HG02763 (cell line): ENCODE data around the gene KHSRP.

Experiments
- ATAC-seq: cut with Tn5 transposase; IDR thresholded peaks from one replicate; pipeline ENCODE4 v1.9.1; 2021; ENCODE audit warnings: mild to moderate bottlenecking, moderate library complexity; ENCODE audit not compliant: unreplicated experiment

KHSRP gene

DNA sequence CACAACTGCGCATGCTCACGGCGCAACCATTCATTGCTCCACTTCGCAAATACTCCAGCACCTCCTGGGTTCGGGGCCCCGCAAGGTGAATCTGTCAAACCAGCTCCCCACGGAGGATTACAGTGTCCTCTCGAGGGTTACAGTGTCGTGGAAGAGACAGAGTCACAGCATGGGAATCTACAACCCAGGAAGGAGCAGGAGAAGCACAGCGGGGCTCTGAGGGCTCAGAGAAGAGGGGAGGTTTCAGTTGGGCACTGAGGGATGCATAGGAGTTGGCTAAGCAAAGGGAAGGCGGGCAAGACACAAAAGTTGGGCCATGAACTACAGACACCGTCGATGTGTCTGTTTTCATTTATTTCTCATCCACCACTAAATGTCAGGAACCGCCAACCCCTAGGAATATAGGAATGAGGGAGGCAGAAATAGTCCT is 30.6 kb downstream of the KHSRP start:
- no peak for ATAC-seq

DNA sequence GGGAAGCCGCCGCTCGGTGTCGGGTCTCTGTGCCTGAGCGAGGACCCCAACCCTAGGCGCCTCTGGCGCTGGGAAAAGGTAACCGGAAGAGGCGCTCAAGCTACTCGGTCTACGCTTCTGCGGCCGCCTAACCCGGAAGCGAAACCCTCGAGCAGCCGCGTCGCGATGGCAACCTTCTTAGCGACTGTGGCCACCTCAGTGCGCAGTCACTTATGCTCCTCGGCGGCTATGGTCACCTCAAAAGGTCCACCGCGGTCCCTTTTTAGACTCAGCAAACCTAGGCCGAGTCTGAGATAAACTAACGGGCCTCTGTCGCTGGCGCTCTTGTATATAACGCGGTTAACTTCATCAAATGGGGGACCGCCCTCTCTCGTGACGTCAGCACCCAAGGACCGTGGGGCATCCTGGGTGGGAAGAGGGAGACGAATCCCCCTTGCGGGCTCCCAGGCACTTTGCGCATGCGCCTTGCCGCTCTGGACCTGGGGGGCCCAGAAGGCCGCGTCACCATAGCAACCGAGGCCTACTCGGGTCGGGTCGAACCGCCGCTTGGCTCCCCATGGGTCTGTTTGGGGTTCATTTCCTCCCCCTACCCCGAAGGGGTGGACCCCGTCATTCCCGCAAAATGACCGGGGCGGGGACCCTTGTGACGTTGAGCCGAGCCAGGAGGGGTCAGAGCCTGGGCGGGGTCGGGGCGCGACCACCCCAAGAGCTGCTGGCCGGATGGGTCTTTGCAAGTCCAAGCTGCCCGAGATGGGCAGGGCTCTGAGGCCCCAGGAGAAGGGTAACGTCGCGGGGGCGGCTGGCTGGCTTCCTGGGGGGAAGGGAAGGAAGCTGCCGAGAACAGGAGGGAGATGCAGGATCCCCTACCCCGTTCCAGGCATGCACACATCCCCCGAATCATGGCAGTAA is 31.3 kb downstream of the KHSRP start, which contains the start of gene GTF2F1:
GTF2F1 (minus strand) TSS at position 91 of the 909 bp plus-strand sequence. CDS start 169 bp downstream, outside the sequence.
- ATAC-seq, result peak; percentile 83

DNA sequence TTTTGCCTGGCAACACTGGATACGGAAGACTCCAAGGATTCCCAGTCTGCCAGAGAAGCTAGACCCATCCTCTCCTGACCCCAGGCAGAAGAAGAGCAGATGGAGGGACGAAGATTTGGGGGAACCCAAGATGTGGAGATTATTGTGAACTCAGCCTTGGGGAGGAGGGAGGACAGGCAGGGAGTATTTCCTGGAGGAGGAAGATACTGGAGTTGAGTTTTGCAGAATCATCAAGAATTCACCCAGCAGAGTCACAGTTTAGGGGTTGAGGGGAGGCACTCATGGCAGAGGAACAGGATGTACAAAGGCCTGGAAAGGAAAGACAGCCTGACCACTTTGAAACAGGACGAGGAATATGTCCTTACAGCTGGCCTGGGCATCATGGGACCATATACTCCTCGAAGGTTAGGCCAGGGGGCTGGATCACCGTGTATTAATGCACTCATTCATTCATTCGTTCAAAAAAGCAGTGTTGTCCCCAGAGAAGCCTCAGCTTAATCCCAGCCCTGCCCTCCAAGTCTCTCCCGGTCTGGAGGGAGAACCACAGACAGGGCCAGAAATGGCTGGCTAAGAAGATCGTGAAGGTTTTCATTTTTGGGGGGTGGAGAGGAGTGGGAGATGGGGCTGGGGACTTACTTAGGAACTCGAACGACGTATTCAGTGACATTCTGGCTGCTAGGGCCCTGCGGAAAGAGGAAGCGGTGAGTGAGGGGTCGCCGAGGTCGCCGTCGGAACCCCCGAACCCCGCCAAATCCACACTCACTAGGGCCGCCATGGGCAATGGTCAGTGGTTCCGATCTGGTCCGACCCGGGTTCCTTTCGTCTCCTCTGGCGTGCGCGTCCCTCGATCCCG is 32.2 kb downstream of the KHSRP start:
- ATAC-seq, result no peak

DNA sequence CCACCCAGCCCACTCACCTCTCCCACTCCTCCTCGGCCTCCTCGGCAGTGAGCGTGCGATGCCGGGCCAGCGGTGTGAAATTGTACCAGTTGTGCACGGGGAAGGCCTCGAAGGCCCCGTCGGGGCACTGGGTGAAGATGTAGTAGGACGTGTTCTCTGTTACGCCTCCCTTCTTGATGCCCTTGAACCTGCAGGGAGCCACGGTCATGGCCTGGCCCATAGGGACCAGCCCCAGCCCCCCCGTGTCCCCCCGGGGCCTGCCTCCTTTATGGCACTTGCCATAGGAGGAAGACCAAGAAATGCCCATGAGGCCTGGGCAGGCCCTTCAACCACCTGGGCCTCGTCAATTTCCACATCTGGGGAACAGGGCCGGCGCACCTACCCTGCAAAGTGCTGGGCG is 37.2 kb downstream of the KHSRP start:
- no peak for ATAC-seq

DNA sequence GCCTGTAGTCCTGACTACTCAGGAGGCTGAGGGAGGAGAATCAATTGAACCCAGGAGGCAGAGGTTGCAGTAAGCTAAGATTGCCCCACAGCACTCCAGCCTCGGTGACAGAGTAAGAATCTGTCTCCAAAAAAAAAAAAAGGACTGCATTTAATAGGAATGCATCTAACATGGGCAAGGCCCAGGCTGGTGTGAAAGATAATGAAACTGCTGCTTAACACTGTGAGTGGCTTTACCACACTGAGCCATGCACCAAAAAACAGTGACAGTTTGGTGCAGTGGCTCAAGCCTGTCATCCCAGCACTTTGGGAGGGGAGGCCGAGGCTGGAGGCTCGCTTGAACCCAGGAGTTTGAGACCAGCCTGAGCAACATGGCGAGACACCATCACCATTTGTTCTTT is 40.2 kb downstream of the KHSRP start:
- no peak for ATAC-seq

DNA sequence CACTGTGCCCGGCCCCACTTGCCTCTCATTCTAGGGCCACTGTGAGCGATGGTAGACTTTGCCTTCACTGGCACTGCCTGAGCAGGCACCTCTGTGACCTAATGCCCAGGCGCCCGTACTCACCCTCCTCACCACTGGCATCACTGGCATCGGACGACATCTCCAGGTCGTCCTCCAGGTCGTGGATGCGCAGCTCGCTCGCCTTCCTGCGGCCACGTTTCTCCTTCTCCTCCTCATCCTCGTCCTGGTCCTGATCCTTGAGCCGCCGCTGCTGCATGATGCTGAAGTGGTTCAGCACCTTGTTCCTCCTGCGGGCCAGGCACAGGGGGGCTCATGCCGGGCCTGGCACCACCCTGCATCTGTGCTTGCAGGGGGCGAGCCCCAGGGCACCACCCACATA is 41.4 kb downstream of the KHSRP start:
- ATAC-seq, result no peak

DNA sequence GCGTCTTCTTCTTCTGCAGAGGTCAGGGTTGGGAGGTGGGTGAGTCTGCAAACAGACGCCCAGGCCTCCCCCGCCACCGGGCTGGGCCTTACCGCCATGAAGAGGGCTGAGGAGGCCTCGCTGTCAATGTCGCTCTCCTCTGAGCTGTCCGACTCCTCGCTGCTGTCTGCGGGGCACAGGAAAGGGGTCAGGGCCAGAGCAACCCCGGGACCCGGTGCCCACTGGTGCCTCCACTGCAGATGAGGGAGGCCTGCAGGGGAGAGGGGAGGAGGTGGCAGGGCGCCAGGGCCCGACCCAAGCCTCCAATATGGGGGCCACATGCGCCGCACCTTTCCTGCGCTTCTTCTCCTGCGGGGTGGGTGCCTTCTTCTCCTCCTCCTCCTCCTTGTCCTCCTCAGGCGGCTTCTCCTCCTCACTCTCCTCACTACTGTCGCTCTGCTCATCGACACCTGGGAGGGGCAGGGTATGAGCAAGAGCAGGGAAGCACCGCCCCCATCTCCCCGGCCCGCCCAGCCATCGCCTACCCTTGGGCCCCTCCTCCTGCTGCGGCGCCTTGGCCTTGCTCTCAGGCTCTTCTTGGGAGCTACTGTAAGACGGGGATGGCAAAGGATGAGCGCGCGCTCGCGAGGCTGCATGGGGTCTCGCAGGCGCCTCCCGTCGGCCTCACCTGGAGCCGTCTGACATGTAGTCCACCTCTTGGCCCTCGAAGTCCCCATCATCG is 43.4 kb downstream of the KHSRP start:
- ATAC-seq, result no peak

DNA sequence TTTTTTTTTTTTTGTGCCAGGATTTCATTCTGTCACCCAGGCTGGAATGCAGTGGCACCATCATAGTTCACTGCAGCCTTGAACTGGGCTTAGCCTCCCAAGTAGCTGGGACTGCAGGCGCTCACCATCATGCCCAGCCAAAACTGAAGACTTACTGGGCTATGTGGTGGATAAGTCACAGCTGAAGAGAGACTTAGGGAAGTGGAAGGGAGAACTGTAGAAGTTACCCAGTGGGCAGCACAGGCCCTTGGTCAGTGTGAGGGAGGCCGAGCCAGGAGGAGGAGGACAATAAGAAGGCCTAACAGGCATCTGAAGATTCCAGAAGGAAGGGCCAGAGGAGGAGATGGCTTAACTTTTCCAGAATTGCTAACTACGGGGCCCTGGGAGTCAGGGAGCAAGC is 44.9 kb downstream of the KHSRP start:
- ATAC-seq, result no peak

DNA sequence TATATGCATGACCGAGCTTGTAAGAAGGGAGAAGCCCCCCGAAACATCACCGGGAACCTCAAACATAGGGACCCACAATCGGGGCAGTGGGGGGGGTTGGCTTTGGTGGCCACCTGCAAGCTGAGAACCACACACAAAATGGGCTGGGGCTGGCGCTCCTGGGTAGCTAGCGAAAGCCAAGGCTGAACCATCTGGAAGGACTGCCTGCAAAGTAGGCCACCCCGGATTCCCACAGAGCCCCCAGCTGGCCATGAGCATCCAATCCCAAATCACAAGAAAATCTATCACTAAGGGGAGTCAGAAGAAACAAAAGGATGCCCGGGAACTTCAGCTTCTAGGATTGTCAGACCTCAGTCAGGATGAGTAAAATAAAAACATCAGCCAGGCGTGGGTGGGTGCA is 46.1 kb downstream of the KHSRP start:
- ATAC-seq, result no peak

DNA sequence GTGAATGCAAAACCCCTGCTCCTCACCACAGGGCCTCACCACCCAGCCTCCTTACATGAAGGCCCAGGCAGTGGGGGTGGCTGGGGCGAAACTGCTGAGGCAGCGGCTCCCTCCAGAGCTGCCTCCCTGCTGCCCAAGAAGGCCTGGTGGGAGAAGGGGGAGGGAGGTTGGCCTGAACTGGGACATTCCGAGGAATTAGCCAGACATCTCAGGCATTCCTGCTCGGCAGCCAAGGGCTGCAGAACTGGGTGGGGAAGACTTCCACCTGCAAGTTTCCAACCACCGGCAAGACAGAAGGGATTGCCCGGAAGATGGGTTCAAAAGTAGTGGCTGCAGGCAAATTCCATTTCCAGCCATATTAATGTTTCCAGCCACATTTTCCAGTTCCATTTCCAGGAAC is 46.6 kb downstream of the KHSRP start:
- no peak for ATAC-seq

DNA sequence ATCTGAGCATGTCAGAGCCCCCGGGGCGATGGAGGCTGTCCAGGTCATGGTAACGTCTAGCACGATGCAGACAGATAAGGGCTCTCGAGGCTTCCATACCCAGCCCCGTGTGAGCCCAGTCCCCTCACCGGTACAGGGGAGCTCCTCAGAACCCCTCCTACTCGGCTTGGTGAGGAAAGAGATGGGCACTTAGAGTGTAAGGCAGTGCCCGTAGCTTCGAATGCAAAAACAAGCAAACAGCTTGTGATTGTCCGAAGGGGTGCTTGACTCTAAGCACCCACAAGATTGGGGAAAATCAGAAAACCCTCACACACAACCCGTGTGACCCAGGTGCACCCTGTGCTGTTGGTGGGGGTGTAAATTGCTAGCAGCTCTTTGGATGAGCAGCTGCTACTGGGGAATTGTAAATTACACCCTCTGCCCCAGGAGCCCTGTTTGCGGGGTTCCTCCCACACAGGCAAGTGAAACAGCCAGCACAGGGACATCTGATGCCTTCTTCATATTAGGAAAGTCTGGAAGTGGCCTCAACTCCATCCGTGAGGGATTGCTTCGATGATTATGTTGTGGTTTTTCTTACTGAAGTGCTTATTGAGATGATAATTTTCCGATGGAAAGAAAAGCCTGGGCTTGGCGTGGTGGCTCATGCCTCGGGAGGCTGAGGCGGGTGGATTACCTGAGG is 48.0 kb downstream of the KHSRP start:
- ATAC-seq, result no peak

DNA sequence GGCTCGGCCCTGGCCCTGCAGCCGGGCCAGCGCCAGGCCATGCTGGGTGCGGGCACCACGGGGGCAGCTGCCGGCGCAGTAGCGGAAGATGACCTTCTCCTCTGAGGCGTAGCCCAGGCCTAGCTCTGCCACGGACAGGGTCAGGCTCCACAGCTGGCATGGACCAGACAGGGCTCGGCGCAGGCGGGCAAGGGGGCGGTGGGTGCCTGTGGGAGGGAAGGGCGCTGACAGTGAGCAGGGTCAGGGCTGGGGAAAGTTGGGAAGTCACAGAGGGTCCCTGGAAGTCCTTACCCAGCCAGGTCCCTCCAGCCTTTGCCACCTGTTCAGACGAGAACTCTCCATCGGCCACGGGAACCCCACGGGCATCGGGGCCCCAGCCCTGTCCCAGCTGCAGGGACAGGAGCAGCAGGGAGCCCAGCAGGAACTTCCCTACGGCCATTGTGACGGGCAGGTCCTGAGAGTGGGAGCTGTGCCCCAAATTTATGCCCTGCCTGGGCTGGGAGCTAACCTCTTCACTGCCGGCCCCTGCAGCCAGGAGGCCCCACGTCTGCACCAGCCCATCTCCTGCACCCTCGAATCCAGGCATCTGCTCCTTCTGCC is 49.1 kb downstream of the KHSRP start, which contains the start of gene PSPN:
PSPN (minus strand) TSS at position 523 of the 600 bp plus-strand sequence; CDS start at position 439, 84 bp downstream.
- ATAC-seq, result no peak

DNA sequence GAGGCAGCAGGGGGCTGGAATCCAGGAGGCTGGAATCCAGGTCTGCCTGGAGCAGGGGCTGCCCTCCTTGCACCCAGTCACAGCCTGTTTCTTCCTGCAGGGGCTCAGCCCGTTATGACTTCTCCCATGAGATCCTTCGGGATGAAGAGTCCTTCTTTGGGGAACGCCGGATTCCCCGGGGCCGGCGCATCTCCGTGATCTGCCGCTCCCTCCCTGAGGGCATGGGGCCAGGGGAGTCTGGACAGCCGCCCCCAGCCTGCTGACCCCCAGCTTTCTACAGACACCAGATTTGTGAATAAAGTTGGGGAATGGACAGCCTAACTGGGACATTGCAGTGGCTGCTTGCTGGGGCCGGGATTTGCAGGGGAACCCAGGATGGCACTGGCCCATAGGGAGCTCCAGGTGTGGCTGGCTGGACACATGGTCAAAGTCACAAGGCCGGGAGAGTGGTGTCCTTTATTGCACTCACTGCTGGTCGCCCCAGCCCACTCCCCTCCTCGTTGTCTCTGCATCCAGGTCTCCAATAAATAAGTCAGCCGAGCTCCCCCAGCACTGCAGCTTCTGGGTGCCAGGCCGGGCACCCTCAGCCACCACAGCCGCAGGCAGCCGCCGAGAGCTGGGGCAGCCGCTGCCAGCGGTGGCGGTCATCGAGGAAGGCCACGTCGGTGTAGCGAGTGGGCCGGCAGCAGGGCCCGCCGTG is 49.8 kb downstream of the KHSRP start:
- ATAC-seq, result no peak

DNA sequence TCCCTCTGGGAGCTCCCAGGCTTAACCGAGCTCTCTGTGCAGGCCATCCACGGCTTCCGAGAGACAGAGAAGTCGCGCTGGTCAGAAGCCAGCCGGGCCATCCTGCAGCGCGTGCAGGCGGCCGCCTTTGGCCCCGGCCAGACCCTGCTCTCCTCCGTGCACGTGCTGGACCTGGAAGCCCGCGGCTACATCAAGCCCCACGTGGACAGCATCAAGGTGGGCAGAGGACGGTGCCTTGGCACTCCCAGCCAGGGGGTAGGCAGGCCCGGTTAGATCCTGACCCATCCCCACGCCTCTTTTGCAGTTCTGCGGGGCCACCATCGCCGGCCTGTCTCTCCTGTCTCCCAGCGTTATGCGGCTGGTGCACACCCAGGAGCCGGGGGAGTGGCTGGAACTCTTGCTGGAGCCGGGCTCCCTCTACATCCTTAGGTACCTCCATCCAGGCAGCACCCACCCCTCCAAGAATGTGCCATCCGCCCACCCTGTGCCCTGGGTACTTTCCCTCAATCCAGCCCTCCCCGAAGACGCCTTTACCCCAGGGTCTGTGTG is 50.4 kb downstream of the KHSRP start:
- no peak for ATAC-seq

DNA sequence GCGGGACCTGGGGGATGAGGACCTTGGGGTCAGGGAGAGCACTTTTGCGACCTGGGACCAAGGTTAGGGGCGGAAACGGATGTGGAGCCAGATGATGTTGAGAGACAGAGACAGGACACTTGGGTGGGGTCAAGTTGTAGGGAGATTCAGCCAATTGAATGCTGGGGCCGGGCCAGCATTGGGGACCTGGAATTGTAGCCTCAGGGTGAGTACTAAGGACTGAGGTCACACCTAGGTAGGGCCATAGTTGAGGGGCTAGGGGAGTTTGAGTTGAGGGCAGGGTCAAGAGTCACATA is 50.9 kb downstream of the KHSRP start:
- no peak for ATAC-seq

DNA sequence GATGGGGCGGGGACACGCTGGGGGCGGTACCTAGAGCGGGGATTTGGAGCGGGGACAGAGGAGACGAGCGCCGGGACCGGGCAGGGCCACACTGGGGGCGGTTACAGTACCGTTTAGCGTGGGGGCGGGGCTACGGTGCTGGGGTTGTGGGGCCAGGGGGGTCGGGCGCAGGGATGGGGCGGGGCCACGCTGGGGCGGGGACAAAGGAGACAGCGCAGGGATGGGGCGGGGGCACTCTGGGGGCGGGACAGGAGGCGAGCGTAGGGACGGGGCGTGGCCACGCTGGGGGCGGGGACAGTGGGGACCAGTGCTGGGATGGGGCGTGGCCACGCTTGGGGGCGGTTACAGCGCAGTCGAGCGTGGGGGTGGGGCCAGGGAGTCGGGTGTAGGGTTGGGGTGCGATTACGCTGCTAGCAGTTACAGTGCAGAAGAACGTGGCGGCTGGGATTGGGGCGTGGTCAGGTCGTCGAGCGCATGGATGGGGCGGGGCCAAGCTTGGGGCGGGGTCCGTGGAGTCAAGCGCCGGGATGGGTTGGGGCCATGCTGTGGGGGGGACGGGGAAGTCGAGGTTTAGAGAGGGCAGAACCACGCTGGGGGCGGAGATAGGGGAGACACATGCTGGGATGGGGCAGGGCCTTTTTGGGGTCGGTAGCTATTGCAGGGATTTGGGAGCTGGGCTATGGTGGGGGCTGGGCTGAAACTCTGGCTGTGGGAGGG is 51.4 kb downstream of the KHSRP start:
- peak; percentile 61 for ATAC-seq

DNA sequence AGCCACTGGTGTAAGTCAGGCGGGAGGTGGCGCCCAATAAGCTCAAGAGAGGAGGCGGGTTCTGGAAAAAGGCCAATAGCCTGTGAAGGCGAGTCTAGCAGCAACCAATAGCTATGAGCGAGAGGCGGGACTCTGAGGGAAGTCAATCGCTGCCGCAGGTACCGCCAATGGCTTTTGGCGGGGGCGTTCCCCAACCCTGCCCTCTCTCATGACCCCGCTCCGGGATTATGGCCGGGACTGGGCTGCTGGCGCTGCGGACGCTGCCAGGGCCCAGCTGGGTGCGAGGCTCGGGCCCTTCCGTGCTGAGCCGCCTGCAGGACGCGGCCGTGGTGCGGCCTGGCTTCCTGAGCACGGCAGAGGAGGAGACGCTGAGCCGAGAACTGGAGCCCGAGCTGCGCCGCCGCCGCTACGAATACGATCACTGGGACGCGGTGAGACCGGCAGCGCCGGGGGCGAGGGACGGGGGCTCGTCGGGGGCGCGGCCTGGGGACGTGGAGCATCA is 52.0 kb downstream of the KHSRP start, which contains the start of gene ALKBH7:
ALKBH7 (plus strand) TSS at position 201 of the 502 bp plus-strand sequence; CDS start at position 228, 27 bp downstream.
- peak; percentile 82 for ATAC-seq

DNA sequence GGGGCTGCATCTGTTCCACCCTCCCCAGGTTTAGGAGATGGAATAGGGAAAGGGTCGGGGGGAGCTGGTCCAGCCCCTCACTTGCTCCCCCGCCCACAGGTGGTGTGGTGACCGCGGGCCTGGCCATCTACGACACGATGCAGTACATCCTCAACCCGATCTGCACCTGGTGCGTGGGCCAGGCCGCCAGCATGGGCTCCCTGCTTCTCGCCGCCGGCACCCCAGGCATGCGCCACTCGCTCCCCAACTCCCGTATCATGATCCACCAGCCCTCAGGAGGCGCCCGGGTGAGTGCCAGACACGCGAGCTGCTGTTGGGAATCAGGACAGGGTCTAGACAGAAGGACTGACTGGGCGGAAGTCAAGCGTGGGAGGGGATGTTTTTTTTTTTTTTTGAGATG is 60.3 kb downstream of the KHSRP start:
- ATAC-seq, result no peak
